Muscle of arm (tissue), 12 donors: ENCODE data around the gene GALNT3. TPM values are rescaled to one million over a fixed set of nuclear protein-coding genes. Genes with fewer than 3 reads are reported as not detected.
A peak's percentile ranks its signal among the peaks of the same experiment; 100 is the strongest.

Experiments used
- DNase-seq: peaks from one replicate; pipeline ENCODE4 v3.0.0-alpha.2; 2013
- polyA plus RNA-seq, 12 donors: library from polyadenylated mRNA; unstranded; fragments of 120-200 nt; gene quantifications; one replicate each; pipeline ENCODE4 v1.2.1, GENCODE V29; 2013; ENCODE audit not compliant: insufficient read length in 12 of 12

The GALNT3 gene
- polyA plus RNA-seq, 12 donors: 0.35 to 15.3 (median 1.5) TPM; not detected in 1

DNA sequence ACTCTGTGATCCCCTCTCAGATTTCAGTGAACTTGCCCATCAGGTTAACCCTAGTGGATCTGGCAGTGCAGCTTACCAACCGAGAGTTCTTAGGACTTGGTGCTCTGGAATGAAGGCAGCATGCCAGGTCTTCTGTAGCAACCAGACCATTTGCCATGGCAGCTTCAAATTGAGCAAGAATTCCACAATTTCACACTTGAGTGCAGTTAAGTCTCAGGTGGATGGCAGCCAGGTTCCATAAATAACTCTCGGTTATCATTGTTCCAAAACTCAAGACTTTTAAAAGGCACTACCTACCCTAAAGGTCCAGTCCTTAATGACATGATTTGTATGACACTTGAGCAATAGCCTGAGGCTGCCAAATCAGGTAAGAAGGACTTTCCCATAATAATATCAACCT, 48.1 kb downstream of the GALNT3 start:
- no peak for DNase-seq

DNA sequence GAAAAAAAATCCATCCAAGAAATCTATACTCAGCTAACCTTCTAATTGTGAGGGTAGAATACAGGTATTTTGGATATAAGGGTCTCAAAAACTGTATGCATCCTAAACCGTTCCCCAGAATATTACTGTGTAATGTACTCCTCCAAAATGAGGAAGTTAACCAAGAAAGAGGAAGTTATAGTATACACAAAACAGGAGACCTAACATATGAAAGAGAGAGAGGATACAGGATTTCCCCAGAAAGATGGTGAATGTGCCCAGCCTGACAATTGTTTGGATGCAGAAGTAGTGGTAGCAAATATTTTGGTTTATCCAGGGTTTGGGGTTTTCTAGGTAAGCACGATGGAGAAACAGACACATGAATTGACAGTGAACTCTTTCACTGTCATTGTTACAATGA, 50.6 kb downstream of the GALNT3 start:
- DNase-seq: no peak

DNA sequence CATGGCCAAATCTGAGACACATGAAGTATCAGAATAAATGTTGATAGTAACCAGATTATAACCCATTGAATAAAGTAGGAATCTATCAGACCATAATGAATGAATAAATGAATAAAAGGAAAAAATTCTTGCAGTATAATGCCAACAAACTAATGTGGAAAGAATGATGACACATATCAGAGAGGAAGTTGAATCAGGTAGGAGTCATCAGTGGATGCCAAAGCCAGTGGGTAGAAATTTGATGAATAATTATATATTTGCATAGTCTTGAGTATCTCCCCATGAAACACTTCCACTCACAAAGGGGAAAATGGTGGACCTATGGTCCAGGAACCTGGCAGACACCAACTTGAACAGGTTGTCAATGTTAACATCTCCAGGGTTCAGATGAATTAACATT, 68.6 kb downstream of the GALNT3 start:
- DNase-seq: no peak

DNA sequence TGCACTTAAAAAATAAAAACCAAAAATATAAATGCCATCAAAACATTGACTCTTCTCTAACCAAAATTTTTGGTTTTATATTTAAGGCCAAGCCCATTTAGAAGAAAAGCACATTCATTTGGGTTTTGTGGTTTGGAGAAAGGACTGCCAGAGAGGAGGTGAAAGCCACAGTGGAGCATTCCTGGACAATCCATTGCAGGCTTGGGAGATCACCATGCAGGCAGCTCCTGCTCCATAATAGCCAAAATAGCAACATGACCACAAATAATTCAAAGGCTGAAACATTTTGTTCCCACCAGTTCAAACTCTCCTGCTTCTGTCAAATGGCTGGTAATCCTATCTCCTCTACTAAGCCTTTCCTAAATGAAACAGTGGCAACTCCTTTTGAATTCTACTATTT, 73.5 kb downstream of the GALNT3 start:
- no peak for DNase-seq

DNA sequence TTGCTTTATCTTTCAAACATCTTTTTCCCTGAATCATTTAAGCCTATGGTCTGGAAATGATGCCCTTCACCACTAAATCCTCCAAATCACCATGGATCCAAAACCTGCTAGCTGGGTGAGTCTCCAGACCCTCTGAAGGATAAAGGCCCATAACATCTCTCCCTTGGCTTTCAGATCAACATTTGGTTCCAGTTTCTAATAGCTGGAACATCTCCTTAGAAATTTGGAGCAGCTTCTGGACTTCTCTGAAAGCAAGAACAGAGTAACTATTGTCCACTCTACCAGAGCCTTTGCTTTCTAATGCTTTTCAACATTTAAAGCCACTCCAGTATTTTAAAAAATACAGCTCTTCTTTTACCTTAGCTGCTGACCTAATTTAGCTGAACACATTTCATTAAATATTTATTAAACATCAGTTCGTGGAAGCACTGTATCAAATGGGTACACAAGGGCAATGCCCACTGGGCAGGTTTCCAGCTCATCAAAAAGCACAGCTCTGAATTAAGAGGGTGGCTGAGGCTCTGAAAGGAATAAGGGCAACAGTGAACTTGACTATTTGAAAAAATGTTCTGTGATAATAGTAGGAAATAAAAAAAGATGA, 75.3 kb downstream of the GALNT3 start:
- DNase-seq: no peak

DNA sequence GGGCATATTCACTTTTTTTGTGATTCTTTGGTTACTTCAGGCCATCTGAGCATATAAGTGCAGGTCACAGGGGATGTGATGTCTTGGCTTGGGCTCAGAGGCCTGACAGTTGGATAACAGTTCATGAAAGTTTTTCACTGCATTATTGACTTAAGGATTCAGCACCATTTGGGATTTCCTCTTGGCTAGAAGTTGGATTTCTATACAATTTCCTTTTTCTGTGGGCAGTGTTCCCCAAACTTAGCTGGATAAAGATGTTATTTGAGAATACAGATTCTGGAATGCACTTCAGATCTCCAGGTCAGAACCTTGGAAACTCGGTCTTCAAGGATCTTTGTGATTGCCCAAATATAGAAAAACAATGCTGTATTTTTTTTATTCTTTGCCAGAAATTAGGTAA, 78.0 kb downstream of the GALNT3 start:
- DNase-seq: no peak

DNA sequence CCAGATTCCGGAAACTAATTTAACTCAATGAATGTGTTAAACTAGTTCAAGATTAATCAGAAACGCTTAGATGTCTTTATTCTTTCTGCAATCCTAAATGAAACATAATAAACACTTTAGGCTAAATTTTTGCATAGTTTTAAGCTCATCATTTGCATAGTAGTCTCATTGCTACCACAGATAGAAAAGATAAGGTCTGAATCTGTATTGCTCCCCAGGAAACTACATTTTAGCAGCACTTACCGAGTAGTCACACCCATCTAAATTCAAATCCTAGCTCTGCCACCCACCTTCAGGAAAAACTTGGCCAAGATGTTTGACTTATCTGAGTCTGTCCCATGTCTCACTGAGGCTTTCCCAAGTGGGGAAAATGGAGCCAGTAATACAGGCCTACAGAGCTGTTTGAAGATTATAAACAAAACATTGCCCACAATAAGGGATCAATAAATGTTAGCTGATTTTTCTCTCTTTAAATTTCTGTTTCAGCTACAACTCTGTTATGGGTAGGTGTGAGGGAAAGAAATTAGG, 87.0 kb downstream of the GALNT3 start:
- DNase-seq: no peak

DNA sequence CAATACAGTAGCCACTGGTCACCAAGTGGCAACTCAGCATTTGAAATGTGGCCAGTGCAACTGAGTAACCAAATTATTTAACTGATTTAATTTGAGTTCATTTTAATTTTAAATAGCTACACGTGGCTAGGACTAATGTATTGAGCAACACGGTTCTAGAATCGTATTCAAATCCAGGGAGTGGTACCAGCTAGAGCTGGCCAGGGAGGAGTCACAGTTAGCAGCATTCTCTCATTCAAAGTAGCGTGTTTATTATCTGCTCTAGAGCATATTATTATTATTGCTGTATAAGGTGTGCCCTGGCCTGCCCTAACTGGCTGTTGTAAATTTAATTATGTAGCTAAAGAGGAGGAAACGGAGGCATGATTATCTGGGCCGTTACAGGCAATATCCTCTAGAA, 92.9 kb downstream of the GALNT3 start:
- no peak for DNase-seq

DNA sequence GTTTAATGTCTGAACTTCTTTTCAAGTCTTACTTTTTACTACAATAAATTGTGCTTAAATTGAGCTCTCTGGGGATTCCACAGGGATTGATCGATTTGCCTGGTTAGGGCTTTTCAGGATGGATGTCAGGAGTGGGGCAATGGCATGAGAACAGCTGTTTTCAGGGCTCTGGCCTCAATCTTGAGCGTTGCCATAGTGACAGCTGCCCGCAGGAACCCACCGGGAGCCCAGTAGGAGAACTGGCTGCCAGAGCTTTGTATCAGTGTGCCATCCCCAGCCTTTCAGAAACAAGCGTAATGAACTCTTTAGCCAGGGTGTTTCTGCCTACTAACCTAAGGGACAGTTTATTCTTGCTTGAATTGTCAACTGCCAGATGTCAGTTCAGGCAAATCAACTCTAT, 93.5 kb downstream of the GALNT3 start:
- no peak for DNase-seq

DNA sequence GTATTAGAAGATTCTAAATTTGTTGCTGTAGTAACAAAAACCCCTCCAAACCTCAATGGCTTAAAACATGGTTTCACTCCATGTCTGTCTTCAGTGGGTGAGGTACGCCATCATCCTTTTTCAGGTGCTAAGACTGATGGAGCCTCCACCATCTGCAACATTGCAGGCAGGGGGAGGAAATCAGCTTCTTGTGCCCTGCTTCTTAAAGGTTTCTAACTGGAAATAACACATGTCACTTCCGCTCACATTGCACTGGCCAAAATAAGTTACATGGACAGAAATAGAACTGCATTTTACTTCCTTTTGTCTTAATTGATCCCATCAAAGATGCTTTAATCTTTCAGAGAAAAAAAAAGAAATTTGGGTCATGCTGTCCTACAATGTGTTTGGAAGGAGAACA, 94.1 kb downstream of the GALNT3 start:
- no peak for DNase-seq

DNA sequence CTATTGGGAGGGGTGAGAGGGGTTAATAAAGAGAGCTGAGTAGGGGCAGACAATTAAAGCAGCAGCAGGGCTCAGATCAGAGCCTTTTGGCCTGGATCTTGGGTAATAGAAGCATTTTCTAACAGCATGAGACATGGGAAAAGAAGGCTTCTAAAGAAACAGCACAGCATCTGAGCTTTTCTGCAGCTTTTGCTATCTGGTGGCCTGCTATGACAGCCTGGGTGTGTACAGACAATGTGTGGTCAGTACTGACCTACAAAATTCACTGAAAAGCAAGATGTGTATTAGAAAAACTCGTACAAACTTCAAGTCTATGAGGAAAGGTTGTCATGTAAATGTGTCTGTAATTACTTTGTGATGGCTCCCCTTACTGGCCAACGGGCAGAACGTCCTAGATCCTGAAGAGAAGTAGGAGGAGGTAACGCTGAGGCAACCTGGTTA, 95.6 kb downstream of the GALNT3 start:
- peak; percentile 59 for DNase-seq

DNA sequence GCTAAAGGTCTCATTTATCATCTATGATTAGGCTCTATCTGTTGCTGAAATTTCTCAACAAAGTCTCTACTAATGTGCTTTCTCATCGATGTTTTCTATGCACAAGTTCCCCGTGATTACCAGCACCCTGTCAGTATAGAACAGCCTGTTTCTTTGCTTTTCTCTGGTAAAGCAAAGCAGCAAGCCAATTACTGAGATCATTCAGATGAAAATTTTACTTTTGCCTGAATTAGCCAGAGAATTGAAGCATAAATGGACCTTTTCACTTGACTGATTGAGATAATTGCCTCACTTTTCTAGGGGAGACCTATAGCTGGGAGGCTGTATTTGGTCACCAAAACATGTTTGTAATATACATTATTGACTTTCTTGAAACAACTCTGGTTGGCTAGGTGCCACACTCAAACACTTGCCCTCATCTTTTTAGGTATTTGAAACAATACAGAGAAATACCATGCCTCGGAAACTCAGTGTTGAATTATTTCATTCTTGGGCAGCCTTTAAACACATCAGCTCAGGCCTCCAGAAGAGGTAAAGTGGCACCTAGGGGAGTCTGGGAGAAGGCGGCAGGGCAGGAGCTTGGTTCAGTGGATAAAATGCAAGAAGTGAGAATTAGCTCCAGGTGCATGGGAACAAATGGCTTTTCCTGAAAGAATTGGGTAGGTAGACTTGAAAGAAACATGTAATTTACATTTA, 96.2 kb downstream of the GALNT3 start:
- no peak for DNase-seq

Other genes starting within 250 kb of the GALNT3 start
- gene TTC21B, start 159.5 kb upstream of the GALNT3 start, polyA plus RNA-seq: 10 to 100 TPM in 11 of 12 donors, not detected in 1; 16.2 to 28.9 (median 21.2) TPM